HG03439 (cell line): ENCODE measurements around the gene HSPG2.
"Not testable (repeated sequence)": the region's sequence is repeated elsewhere in the genome, so short reads cannot be mapped to it uniquely, and the experiment has no call there.

Experiments used
- ATAC-seq: cut with Tn5 transposase; IDR thresholded peaks from one replicate; pipeline ENCODE4 v1.9.1; 2021; ENCODE audit warnings: mild to moderate bottlenecking, moderate library complexity; ENCODE audit not compliant: unreplicated experiment

HSPG2 gene

GRCh38 chr1:21956720-21957552 lies 19.8 kb upstream of the HSPG2 start:
- no peak for ATAC-seq

GRCh38 chr1:21955501-21956281 lies 18.6 kb upstream of the HSPG2 start:
- no peak for ATAC-seq

- ATAC-seq: no peak
These were observed 17.9 kb upstream of the HSPG2 start for GRCh38 chr1:21955058-21955457.

- no peak for ATAC-seq
These were observed 15.8 kb upstream of the HSPG2 start for GRCh38 chr1:21952786-21953520.

- no peak for ATAC-seq
These were observed 14.2 kb upstream of the HSPG2 start for GRCh38 chr1:21951226-21951870.

GRCh38 chr1:21950734-21951133 lies 13.6 kb upstream of the HSPG2 start:
- ATAC-seq: no peak

GRCh38 chr1:21946836-21947587 lies 9.9 kb upstream of the HSPG2 start:
- no peak for ATAC-seq

- ATAC-seq: no peak
These were observed 7.6 kb upstream of the HSPG2 start for GRCh38 chr1:21944733-21945073.

GRCh38 chr1:21942959-21943640 lies 6.0 kb upstream of the HSPG2 start:
- ATAC-seq: not testable (repeated sequence)

- ATAC-seq: no peak
These were observed 5.4 kb upstream of the HSPG2 start for GRCh38 chr1:21942464-21942863.

GRCh38 chr1:21941370-21941769 lies 4.3 kb upstream of the HSPG2 start:
- no peak for ATAC-seq

- ATAC-seq: no peak
These were observed 3.4 kb upstream of the HSPG2 start for GRCh38 chr1:21940492-21940891.

- no peak for ATAC-seq
These were observed 2.7 kb upstream of the HSPG2 start for GRCh38 chr1:21939650-21940374.

- no peak for ATAC-seq
These were observed 1.8 kb upstream of the HSPG2 start for GRCh38 chr1:21938732-21939538.

GRCh38 chr1:21937372-21938121 lies 437 bp upstream of the HSPG2 start:
- peak; percentile 47 for ATAC-seq

- ATAC-seq: no peak
These were observed 611 bp downstream of the HSPG2 start for GRCh38 chr1:21936366-21937031.

GRCh38 chr1:21935891-21936365 lies 1.2 kb downstream of the HSPG2 start:
- no peak for ATAC-seq
